Karpas-422 (cell line): ENCODE data around the gene FTL. TPM values are rescaled to one million over a fixed set of nuclear protein-coding genes. Genes with fewer than 3 reads are reported as not detected.
"Not testable (repeated sequence)": the region's sequence is repeated elsewhere in the genome, so short reads cannot be mapped to it uniquely, and the experiment has no call there.

ENCODE experiments used
- DNase-seq: peaks from one replicate; pipeline ENCODE4 v3.0.0-alpha.2; 2015
- H2AFZ ChIP-seq: fragments of 200-600 bp; sonication (generic); 2 replicates; pipeline ENCODE4 v1.6.1; 2014; ENCODE audit warnings: antibody characterized with exemption, low read length, mixed read lengths
- H3K27ac ChIP-seq: fragments of 200-600 bp; sonication (generic); 2 replicates; pipeline ENCODE4 v1.5.1; 2014; ENCODE audit warnings: mild to moderate bottlenecking, low read length, moderate library complexity
- H3K27me3 ChIP-seq: fragments of 200-600 bp; sonication (generic); 2 replicates; pipeline ENCODE4 v1.6.1; 2014; ENCODE audit warnings: low read length, mixed read lengths
- H3K36me3 ChIP-seq: fragments of 200-600 bp; sonication (generic); 2 replicates; pipeline ENCODE4 v1.6.1; 2014; ENCODE audit warnings: low read length, mixed read lengths; ENCODE audit not compliant: insufficient read depth
- H3K4me1 ChIP-seq: fragments of 200-600 bp; sonication (generic); 2 replicates; pipeline ENCODE4 v1.6.1; 2014; ENCODE audit warnings: mild to moderate bottlenecking, low read length, mixed read lengths
- H3K4me2 ChIP-seq: fragments of 200-600 bp; sonication (generic); 2 replicates; pipeline ENCODE4 v1.6.1; 2014; ENCODE audit warnings: low read length, low read depth, mild to moderate bottlenecking; ENCODE audit not compliant: poor library complexity, severe bottlenecking
- H3K4me3 ChIP-seq: fragments of 200-600 bp; sonication (generic); 2 replicates; pipeline ENCODE4 v1.5.1; 2014; ENCODE audit warnings: mild to moderate bottlenecking, antibody characterized with exemption, low read length, mixed read lengths
- H3K79me2 ChIP-seq: fragments of 200-600 bp; sonication (generic); 2 replicates; pipeline ENCODE4 v1.6.1; 2014; ENCODE audit warnings: mild to moderate bottlenecking, low read length, mixed read lengths
- H3K9ac ChIP-seq: fragments of 200-600 bp; sonication (generic); 2 replicates; pipeline ENCODE4 v1.6.0; 2014; ENCODE audit warnings: low read length
- H3K9me2 ChIP-seq: fragments of 200-600 bp; sonication (generic), shearing (Covaris generic); replicated peaks from 2 replicates; pipeline ENCODE4 v1.6.0; 2014; ENCODE audit warnings: mild to moderate bottlenecking, low read length, moderate library complexity; ENCODE audit not compliant: insufficient read depth
- H3K9me3 ChIP-seq: fragments of 300-700, 200-600 bp; sonication (generic); 2 replicates; pipeline ENCODE4 v1.6.1; 2014; ENCODE audit warnings: low read length, mixed read lengths
- H4K20me1 ChIP-seq: fragments of 200-600 bp; sonication (generic); 2 replicates; pipeline ENCODE4 v1.6.1; 2014; ENCODE audit warnings: mild to moderate bottlenecking, antibody characterized with exemption, low read length, low read depth; ENCODE audit not compliant: insufficient read depth
- total RNA-seq: library from RNA; depleted of rRNA; stranded (reverse); fragments of >200 nt; shearing (Covaris generic); gene quantifications from 2 replicates; pipeline ENCODE4 v1.2.3, GENCODE V29; 2014; ENCODE audit warnings: low replicate concordance; rRNA removed

Gene FTL
- 6,036 and 6,638 TPM in 2 replicates for total RNA-seq

GRCh38 chr19:48965040-48965805, at the start of gene FTL:
Gene FTL, plus strand, starts transcription at chr19:48965309. Its CDS starts 199 bp downstream, at chr19:48965508.
- no peaks in the 10 kb centered on the region for H3K27me3 ChIP-seq
- H3K9me2 ChIP-seq: no peaks in the 10 kb centered on the region
- peak within 1 kb of the TSS; percentile 87 for H3K4me3 ChIP-seq
- peaks cover 12% of the 10 kb centered on the region for H3K79me2 ChIP-seq
- H4K20me1 ChIP-seq: peaks cover 12% of the 10 kb centered on the region
- peak within 1 kb of the TSS; percentile 81 for H3K9ac ChIP-seq
- H3K4me2 ChIP-seq: peak within 1 kb of the TSS; percentile 79
- H3K27ac ChIP-seq: peak within 1 kb of the TSS; percentile 91
- H3K4me1 ChIP-seq: peaks cover 65% of the 10 kb centered on the region
- peaks cover 32% of the 10 kb centered on the region for H3K36me3 ChIP-seq
- H2AFZ ChIP-seq: no peak within 1 kb of the TSS; the same call in 1 of the 2 replicates
- DNase-seq: peak; percentile 100
- H3K9me3 ChIP-seq: no peaks in the 10 kb centered on the region

GRCh38 chr19:48915757-48916156, 49.4 kb upstream of the FTL start:
- Histone ChIP-seq H3K27ac (no peak overlapping the region), H3K36me3 (peaks cover under 1% of the 10 kb centered on the region; the same call in 1 of the 2 replicates), H3K9me2 (no peaks in the 10 kb centered on the region)

GRCh38 chr19:48918071-48918470, 47.0 kb upstream of the FTL start:
- no peaks in the 10 kb centered on the region for H3K36me3 ChIP-seq

More at GRCh38 chr19:48915757-48916156, 49.4 kb upstream of the FTL start:
- H3K9me3 ChIP-seq: no peaks in the 10 kb centered on the region
- H3K4me2 ChIP-seq: no peak overlapping the region
- no peak overlapping the region for H2AFZ ChIP-seq
- peaks cover 9% of the 10 kb centered on the region for H3K4me1 ChIP-seq
- no peaks in the 10 kb centered on the region for H4K20me1 ChIP-seq
- DNase-seq: no peak
- H3K9ac ChIP-seq: no peak overlapping the region
- no peak overlapping the region for H3K4me3 ChIP-seq
- no peaks in the 10 kb centered on the region for H3K79me2 ChIP-seq
- no peaks in the 10 kb centered on the region for H3K27me3 ChIP-seq

GRCh38 chr19:48918801-48919247, 46.3 kb upstream of the FTL start:
- DNase-seq: peak; percentile 83
- Histone ChIP-seq H3K36me3 (no peaks in the 10 kb centered on the region), H3K4me3 (no peak overlapping the region), H3K4me1 (peaks cover 9% of the 10 kb centered on the region), H3K27ac (no peak overlapping the region), H2AFZ (no peak overlapping the region), H3K4me2 (no peak overlapping the region), H3K9ac (no peak overlapping the region), H3K9me2 (no peaks in the 10 kb centered on the region), H3K9me3 (no peaks in the 10 kb centered on the region), H4K20me1 (no peaks in the 10 kb centered on the region), H3K27me3 (no peaks in the 10 kb centered on the region), H3K79me2 (no peaks in the 10 kb centered on the region)

More at GRCh38 chr19:48918071-48918470, 47.0 kb upstream of the FTL start:
- no peaks in the 10 kb centered on the region for H3K27me3 ChIP-seq
- H3K27ac ChIP-seq: peak overlapping the region; percentile 71
- H3K4me1 ChIP-seq: peaks cover 9% of the 10 kb centered on the region
- peak overlapping the region; percentile 39 for H3K9ac ChIP-seq
- peak overlapping the region; percentile 19; the same call in 1 of the 2 replicates for H2AFZ ChIP-seq
- no peaks in the 10 kb centered on the region for H3K79me2 ChIP-seq
- peak; percentile 68 for DNase-seq
- no peaks in the 10 kb centered on the region for H3K9me2 ChIP-seq
- no peaks in the 10 kb centered on the region for H3K9me3 ChIP-seq
- H3K4me3 ChIP-seq: no peak overlapping the region
- H3K4me2 ChIP-seq: peak overlapping the region; percentile 44
- no peaks in the 10 kb centered on the region for H4K20me1 ChIP-seq

GRCh38 chr19:48919271-48919670, 45.8 kb upstream of the FTL start:
- not testable (repeated sequence) for H3K27me3 ChIP-seq, H3K36me3 ChIP-seq, H3K79me2 ChIP-seq, H3K9me2 ChIP-seq, H3K4me1 ChIP-seq, H3K9me3 ChIP-seq, H4K20me1 ChIP-seq, H3K27ac ChIP-seq, H3K9ac ChIP-seq, H3K4me3 ChIP-seq, DNase-seq, H3K4me2 ChIP-seq, H2AFZ ChIP-seq

GRCh38 chr19:48920949-48921348, 44.2 kb upstream of the FTL start:
- Histone ChIP-seq H3K4me2 (no peak overlapping the region), H4K20me1 (no peaks in the 10 kb centered on the region), H3K27me3 (no peaks in the 10 kb centered on the region), H3K9me3 (no peaks in the 10 kb centered on the region), H3K4me1 (peaks cover 9% of the 10 kb centered on the region), H3K9ac (no peak overlapping the region), H3K9me2 (no peaks in the 10 kb centered on the region), H3K79me2 (no peaks in the 10 kb centered on the region), H3K27ac (no peak overlapping the region), H3K36me3 (no peaks in the 10 kb centered on the region), H2AFZ (no peak overlapping the region), H3K4me3 (no peak overlapping the region)
- DNase-seq: no peak

- Histone ChIP-seq H3K4me1 (peaks cover 9% of the 10 kb centered on the region), H3K79me2 (no peaks in the 10 kb centered on the region), H3K9ac (no peak overlapping the region), H3K36me3 (no peaks in the 10 kb centered on the region), H2AFZ (no peak overlapping the region), H3K27me3 (no peaks in the 10 kb centered on the region), H3K27ac (no peak overlapping the region), H3K9me3 (no peaks in the 10 kb centered on the region), H3K9me2 (no peaks in the 10 kb centered on the region), H3K4me2 (no peak overlapping the region), H3K4me3 (no peak overlapping the region), H4K20me1 (no peaks in the 10 kb centered on the region)
- DNase-seq: no peak
These were observed 43.2 kb upstream of the FTL start for GRCh38 chr19:48921721-48922500.
